K562 (cell line): Measurements from ENCODE around the gene HERC5. TPM values are rescaled to one million over a fixed set of nuclear protein-coding genes. Genes with fewer than 3 reads are reported as not detected.

Source experiments
- CREB3L1 ChIP-seq: fragments of 450-650 bp; IDR thresholded peaks from 2 replicates; pipeline ENCODE4 v1.6.1; 2014; ENCODE audit warnings: low read depth, mild to moderate bottlenecking, moderate library complexity, borderline replicate concordance
- REST ChIP-seq, 2 experiments: fragments of 450-650 bp; formaldehyde crosslinking in 1 of 2; IDR thresholded peaks; 2 replicates each; pipeline versions ENCODE4 v1.4.0 to v1.6.1; 2014 to 2020; ENCODE audit warnings: mild to moderate bottlenecking in 2 of 2, borderline replicate concordance in 1 of 2, low read depth in 1 of 2
- polyA plus RNA-seq, 8 experiments: library from polyadenylated mRNA; depleted of rRNA in 4 of 8; stranded (reverse) in 5 of 8; unstranded in 3 of 8; fragments of >200 nt; fragmentation: Nextera tagmentation in 2 of 8; fragmentation: Illumina TruSeq in 1 of 8; extraction: Ambion mirVana in 2 of 8; extraction: Trizol in 1 of 8; gene quantifications; 2 replicates each; pipeline versions ENCODE4 v1.2.1 to v1.2.3, GENCODE V29; 2011 to 2014; ENCODE audit warnings: inconsistent platforms in 1 of 8, missing spikeins in 1 of 8
- total RNA-seq, 7 experiments: library from RNA; depleted of rRNA in 6 of 7; stranded (reverse); fragments of >200 nt in 6 of 7; fragmentation: Illumina TruSeq in 2 of 7; extraction: Trizol in 2 of 7; gene quantifications; 2 replicates each; pipeline versions ENCODE4 v1.2.1 to v1.2.3, GENCODE V29; 2011 to 2021; ENCODE audit warnings: low replicate concordance in 1 of 7
- TF ChIP-seq, protein P1 (sequence below): sonication (generic); formaldehyde crosslinking; IDR thresholded peaks from 2 replicates; pipeline ENCODE4 v1.8.0; 2022; ENCODE audit warnings: mild to moderate bottlenecking, missing genetic modification reagents

HERC5 gene
- total and polyA plus RNA-seq, 9 of the 15 experiments (the other 6 are each of a cell fraction or from before 2014, with no cell fraction given), result 0.18 TPM; not detected in 8

DNA sequence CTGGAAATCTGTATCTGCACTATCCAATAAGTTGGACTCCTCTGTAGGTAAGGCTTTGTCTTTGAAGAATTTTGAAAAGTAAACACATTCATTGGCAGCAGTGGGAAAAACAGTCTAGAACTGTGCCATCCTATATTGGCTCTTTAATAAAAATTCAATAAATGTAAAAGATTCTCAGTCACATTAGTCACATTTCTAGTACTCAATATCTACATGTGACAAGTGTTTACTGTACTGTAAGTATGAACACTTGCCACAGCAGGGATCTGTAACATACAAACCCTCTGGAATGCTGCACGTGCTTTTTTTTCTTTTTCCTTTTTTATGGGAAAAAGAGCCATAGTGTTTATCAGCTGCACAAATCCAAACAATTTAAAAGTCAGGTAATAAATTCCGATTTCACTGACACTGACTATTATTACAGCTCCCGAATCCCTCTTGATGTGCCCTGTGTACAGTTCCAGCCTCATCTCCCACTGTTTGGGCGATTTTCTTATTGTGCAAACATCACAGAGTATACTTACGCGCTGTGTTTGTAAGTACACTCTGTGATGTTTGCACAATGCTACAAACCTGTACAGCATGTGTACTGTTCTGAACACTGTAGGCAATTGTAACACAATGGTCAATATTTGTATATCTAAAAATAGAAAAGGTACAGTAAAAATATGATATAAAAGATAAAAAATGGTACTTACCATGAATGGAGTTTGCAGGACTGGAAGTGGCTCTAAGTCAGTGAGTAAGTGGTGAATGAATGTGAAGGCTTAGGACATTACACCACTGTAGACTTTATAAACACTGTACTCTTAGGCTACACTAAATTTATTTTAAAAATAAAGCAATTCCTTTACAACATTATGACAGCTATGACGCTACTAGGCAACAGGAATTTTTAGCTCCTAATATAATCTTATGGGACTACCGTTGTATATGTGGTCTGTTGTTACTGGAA lies 57.9 kb downstream of the HERC5 start (continued):
- TF ChIP-seq, protein P1, sequence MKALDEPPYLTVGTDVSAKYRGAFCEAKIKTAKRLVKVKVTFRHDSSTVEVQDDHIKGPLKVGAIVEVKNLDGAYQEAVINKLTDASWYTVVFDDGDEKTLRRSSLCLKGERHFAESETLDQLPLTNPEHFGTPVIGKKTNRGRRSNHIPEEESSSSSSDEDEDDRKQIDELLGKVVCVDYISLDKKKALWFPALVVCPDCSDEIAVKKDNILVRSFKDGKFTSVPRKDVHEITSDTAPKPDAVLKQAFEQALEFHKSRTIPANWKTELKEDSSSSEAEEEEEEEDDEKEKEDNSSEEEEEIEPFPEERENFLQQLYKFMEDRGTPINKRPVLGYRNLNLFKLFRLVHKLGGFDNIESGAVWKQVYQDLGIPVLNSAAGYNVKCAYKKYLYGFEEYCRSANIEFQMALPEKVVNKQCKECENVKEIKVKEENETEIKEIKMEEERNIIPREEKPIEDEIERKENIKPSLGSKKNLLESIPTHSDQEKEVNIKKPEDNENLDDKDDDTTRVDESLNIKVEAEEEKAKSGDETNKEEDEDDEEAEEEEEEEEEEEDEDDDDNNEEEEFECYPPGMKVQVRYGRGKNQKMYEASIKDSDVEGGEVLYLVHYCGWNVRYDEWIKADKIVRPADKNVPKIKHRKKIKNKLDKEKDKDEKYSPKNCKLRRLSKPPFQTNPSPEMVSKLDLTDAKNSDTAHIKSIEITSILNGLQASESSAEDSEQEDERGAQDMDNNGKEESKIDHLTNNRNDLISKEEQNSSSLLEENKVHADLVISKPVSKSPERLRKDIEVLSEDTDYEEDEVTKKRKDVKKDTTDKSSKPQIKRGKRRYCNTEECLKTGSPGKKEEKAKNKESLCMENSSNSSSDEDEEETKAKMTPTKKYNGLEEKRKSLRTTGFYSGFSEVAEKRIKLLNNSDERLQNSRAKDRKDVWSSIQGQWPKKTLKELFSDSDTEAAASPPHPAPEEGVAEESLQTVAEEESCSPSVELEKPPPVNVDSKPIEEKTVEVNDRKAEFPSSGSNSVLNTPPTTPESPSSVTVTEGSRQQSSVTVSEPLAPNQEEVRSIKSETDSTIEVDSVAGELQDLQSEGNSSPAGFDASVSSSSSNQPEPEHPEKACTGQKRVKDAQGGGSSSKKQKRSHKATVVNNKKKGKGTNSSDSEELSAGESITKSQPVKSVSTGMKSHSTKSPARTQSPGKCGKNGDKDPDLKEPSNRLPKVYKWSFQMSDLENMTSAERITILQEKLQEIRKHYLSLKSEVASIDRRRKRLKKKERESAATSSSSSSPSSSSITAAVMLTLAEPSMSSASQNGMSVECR (CRISPR knock-in tag), result no peak
- TF ChIP-seq REST (IDR thresholded peaks at IDR 0.05; ENCODE audit: borderline replicate concordance), result no peak
- TF ChIP-seq REST (CRISPR knock-in tag; IDR thresholded peaks at IDR 0.05; ENCODE audit: low read depth), result no peak
- no peak for TF ChIP-seq CREB3L1
